Cardiac muscle cell (in vitro differentiated cells and primary cell): ENCODE results near the gene MOGAT3. TPM values are rescaled to one million over a fixed set of nuclear protein-coding genes. Genes with fewer than 3 reads are reported as not detected.

Experiments used
- DNase-seq, 2 donors: peaks; one replicate each; pipeline versions ENCODE4 v3.0.0 to v3.0.0-alpha.2; 2010 to 2017; ENCODE audit warnings: low read depth in 1 of 2, low spot score in 1 of 2
- H3K27ac ChIP-seq: fragments of 200-600 bp; sonication (generic); 2 replicates; pipeline ENCODE4 v1.5.1; 2016
- H3K27me3 ChIP-seq: fragments of 200-600 bp; sonication (generic); 2 replicates; pipeline ENCODE4 v1.6.0; 2016; ENCODE audit warnings: control low read depth
- H3K36me3 ChIP-seq: fragments of 200-600 bp; sonication (generic); 2 replicates; pipeline ENCODE4 v1.5.1; 2016; ENCODE audit warnings: control low read depth
- H3K4me1 ChIP-seq: fragments of 200-600 bp; sonication (generic); 2 replicates; pipeline ENCODE4 v1.8.1; 2017; ENCODE audit warnings: low read depth, mild to moderate bottlenecking, mixed run types
- H3K4me3 ChIP-seq: fragments of 200-600 bp; sonication (generic); 2 replicates; pipeline ENCODE4 v1.5.1; 2016; ENCODE audit warnings: mild to moderate bottlenecking
- H3K9me3 ChIP-seq: fragments of 200-600 bp; sonication (generic); 2 replicates; pipeline ENCODE4 v1.5.1; 2017; ENCODE audit warnings: low read depth, mild to moderate bottlenecking, control low read depth
- polyA plus RNA-seq: library from polyadenylated mRNA; unstranded; fragments of >200 nt; fragmentation: Nextera tagmentation; extraction: Ambion mirVana; gene quantifications from 2 replicates; pipeline ENCODE4 v1.2.1, GENCODE V29; 2016
- total RNA-seq: library from RNA; depleted of rRNA; stranded (reverse); fragments of >200 nt; gene quantifications from 2 replicates; pipeline ENCODE4 v1.2.3, GENCODE V29; 2016
- TF ChIP-seq, protein P1 (sequence below): IDR thresholded peaks from 2 replicates; pipeline ENCODE4 v1.5.1; 2012; ENCODE audit warnings: low read depth, mild to moderate bottlenecking, low read length

The MOGAT3 gene
- total and polyA plus RNA-seq, 2 experiments from 2014 or later, result not detected

DNA sequence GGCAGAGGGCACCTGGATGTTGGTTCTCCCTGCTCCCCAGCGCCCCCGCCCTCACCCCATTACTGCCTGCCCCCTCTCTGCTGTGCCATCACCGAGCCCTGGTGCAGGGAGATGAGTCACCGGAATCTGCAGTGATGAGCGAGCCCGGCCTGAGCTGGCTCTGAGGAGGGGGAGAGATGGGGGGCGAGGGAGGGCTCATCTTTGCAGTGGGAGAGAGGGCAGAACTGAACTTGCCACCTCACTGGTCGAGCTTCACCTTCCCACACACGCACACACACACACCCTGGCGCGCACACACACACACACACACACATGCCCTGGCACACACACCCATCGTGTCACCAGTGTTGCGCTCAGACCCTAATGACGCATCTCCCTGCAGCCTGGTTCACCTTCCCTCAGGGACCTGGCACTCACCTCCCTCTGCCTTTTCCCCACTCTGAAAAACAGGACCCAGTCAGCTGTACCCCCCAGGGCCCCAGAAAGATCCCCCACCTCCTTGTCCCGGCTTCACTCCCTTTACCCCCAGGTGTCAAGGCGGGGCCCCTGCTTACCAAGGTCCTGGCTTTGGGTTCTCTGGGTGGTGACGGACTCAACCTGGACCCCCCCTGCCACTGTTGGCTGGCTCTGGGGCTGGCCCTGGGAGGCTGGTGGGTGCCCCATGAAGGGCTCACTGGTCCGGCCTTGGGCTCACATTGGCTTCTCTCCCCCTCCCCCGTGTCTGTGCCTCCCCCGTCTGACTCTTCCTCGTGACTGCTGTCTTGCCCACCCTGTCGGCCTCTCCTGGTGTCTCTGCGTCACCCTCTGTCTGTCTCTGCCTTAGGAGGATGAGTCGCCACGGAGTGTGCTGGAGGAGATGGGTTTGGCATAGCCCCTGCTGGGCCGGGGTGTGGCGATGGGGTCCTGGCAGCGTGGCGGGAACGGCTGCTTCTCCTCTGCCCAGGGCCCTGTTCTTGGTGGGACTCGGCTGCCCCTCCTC lies 40.9 kb downstream of the MOGAT3 start:
- peaks cover 12% of the 10 kb centered on the region for H3K4me1 ChIP-seq
- H3K27ac ChIP-seq, result no peak overlapping the region
- H3K27me3 ChIP-seq, result peaks cover 51% of the 10 kb centered on the region
- TF ChIP-seq, protein P1, sequence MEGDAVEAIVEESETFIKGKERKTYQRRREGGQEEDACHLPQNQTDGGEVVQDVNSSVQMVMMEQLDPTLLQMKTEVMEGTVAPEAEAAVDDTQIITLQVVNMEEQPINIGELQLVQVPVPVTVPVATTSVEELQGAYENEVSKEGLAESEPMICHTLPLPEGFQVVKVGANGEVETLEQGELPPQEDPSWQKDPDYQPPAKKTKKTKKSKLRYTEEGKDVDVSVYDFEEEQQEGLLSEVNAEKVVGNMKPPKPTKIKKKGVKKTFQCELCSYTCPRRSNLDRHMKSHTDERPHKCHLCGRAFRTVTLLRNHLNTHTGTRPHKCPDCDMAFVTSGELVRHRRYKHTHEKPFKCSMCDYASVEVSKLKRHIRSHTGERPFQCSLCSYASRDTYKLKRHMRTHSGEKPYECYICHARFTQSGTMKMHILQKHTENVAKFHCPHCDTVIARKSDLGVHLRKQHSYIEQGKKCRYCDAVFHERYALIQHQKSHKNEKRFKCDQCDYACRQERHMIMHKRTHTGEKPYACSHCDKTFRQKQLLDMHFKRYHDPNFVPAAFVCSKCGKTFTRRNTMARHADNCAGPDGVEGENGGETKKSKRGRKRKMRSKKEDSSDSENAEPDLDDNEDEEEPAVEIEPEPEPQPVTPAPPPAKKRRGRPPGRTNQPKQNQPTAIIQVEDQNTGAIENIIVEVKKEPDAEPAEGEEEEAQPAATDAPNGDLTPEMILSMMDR, result no peak
- no peak for DNase-seq
- H3K36me3 ChIP-seq, result no peaks in the 10 kb centered on the region
- no peak overlapping the region for H3K4me3 ChIP-seq
- H3K9me3 ChIP-seq, result no peaks in the 10 kb centered on the region

DNA sequence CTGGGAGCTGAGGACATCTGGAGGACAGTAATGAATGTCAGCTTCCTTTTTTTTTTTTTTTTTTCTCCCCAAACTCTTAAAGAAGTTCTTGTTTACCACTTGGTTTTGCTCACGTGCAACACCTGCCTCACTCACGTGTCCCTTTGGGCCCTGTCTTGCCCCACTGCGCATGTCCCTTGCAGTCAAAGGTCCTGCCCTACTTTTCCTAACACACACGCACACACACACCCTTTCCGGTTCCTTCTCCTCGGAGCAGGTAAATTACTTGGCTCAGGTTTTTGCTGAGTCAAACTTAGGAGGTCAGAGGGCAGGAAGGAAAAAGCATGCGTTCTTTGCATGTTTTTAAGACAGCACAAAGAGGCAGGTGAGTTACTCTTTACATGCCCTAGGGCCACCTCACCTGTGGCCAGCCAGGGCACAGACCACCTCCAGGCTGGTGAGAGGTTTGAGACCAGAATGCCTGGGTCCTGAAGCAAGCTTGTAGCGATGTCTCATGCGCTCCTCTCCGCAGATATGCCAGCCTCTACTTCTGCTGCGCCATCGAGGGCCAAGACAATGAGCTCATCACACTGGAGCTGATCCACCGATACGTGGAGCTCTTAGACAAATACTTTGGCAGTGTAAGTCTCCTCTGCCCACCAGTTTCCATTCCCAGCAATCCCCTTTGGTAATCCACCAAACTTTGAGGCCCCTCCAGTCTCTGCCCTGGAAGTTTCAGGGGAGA lies 43.8 kb downstream of the MOGAT3 start:
- Histone ChIP-seq H3K4me3 (no peak overlapping the region), H3K27ac (no peak overlapping the region), H3K4me1 (no peaks in the 10 kb centered on the region), H3K36me3 (no peaks in the 10 kb centered on the region), H3K27me3 (peaks cover 21% of the 10 kb centered on the region), H3K9me3 (no peaks in the 10 kb centered on the region)
- no peak for DNase-seq
- TF ChIP-seq, protein P1, result no peak

DNA sequence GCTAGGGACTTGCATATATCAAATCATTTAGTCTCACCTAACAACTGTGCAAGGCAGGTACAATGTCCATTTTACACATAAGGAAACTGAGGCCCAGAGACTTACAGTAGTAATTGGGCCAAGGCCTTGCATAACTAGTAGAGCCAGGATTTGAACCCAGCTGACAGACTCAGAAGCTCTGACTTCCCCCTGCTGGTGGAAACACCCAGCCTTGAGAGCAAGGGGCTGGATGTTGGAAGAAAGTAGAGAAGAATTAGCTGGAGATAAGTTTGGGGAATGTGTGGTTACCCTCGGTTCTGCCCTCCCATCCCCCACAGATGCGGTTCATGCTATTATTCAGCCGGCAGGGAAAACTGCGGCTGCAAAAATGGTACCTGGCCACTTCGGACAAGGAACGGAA lies 44.6 kb downstream of the MOGAT3 start:
- DNase-seq, result no peak
- no peak overlapping the region for H3K27ac ChIP-seq
- H3K4me1 ChIP-seq, result no peaks in the 10 kb centered on the region
- H3K9me3 ChIP-seq, result no peaks in the 10 kb centered on the region
- no peaks in the 10 kb centered on the region for H3K36me3 ChIP-seq
- TF ChIP-seq, protein P1, result peak; percentile 25
- no peak overlapping the region for H3K4me3 ChIP-seq
- peaks cover 14% of the 10 kb centered on the region for H3K27me3 ChIP-seq

DNA sequence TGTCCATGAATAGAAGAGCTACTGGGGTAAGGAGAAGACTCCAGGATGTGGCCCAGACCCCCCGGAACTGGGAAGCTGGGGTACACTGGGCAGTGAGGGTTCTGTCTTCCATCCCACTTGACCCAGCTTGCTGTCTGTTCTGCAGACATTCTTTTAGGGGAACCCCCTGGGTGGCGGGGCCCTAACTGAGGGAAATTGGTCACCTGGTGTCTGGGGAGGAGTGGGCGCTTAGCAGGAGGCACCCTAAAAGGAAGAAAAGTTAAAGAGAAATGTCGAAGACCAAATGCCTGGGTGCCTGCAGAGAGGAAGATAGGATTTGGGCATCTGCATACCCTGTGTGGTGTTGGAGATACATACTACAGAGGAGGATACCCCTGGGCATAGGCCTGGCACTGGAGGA lies 45.5 kb downstream of the MOGAT3 start:
- H3K27ac ChIP-seq, result no peak overlapping the region
- H3K36me3 ChIP-seq, result no peaks in the 10 kb centered on the region
- DNase-seq, result no peak
- H3K9me3 ChIP-seq, result no peaks in the 10 kb centered on the region
- TF ChIP-seq, protein P1, result no peak
- peaks cover 4% of the 10 kb centered on the region for H3K27me3 ChIP-seq
- peak overlapping the region; percentile 86 for H3K4me3 ChIP-seq
- H3K4me1 ChIP-seq, result no peaks in the 10 kb centered on the region

DNA sequence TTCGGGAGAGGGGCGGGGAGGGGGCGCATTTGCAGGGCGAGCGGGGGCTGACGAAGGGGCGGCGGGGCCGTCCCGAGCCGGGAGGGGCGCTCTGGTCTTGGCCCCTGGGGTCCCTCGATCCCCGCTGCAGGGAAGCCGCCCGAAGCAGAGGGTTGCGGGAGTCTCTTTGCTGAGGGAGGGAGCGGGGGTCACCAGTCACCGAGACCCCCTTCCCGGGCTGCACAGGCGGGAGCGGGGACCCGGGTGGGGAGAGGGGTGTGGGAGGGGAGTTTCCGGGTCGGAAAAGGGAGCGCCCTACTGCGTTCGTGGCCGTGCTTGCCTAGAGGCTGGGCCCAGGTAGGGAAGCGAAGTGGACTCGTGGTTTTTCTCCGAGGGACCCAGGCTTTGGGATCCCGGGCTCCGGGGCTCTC lies 46.1 kb downstream of the MOGAT3 start:
- Histone ChIP-seq H3K9me3 (no peaks in the 10 kb centered on the region), H3K27me3 (no peaks in the 10 kb centered on the region), H3K27ac (no peak overlapping the region), H3K36me3 (no peaks in the 10 kb centered on the region), H3K4me1 (no peaks in the 10 kb centered on the region), H3K4me3 (peak overlapping the region; percentile 86)
- DNase-seq, result peak in 1 of 2 donors; percentile 30
- TF ChIP-seq, protein P1, result no peak
